GM12875 (cell line): ENCODE data around the gene STK10.

Experiments used
- H3K4me3 ChIP-seq: one replicate; pipeline ENCODE4 v1.5.1; 2011; ENCODE audit warnings: low read depth, low read length, control low read depth
- TF ChIP-seq, protein P1 (sequence below): IDR thresholded peaks from 2 replicates; pipeline ENCODE4 v1.5.1; 2011; ENCODE audit warnings: low read depth, mild to moderate bottlenecking, control low read depth, inconsistent platforms, low read length, moderate library complexity, borderline replicate concordance; ENCODE audit not compliant: insufficient read depth

The STK10 gene

GRCh38 chr5:172187118-172188032 is 649 bp downstream of the STK10 start:
- TF ChIP-seq, protein P1, sequence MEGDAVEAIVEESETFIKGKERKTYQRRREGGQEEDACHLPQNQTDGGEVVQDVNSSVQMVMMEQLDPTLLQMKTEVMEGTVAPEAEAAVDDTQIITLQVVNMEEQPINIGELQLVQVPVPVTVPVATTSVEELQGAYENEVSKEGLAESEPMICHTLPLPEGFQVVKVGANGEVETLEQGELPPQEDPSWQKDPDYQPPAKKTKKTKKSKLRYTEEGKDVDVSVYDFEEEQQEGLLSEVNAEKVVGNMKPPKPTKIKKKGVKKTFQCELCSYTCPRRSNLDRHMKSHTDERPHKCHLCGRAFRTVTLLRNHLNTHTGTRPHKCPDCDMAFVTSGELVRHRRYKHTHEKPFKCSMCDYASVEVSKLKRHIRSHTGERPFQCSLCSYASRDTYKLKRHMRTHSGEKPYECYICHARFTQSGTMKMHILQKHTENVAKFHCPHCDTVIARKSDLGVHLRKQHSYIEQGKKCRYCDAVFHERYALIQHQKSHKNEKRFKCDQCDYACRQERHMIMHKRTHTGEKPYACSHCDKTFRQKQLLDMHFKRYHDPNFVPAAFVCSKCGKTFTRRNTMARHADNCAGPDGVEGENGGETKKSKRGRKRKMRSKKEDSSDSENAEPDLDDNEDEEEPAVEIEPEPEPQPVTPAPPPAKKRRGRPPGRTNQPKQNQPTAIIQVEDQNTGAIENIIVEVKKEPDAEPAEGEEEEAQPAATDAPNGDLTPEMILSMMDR = 0 out of 2 replicates have a peak, but pooled peaks have one; percentile 3

GRCh38 chr5:172186114-172186695 is 1.8 kb downstream of the STK10 start:
- TF ChIP-seq, protein P1 = no peak
- H3K4me3 ChIP-seq = peak overlapping the region; percentile 86

More at GRCh38 chr5:172187118-172188032, 649 bp downstream of the STK10 start:
- peak overlapping the region; percentile 86 for H3K4me3 ChIP-seq

DNA sequence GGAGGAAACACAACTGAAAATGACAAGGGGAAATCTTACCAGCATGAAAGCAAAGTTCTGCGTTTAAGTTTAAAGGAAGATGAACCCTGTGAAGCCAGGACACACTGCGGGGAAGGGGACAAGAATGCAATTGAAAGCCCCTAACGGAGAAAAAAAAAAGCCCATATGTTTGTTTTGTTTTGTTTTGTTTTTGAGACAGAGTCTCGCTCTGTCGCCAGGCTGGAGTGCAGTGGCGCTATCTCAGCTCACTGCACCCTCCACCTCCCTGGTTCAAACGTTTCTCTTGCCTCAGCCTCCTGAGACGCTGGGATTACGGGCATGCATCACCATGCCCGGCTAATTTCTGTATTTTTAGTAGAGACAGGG is 2.9 kb downstream of the STK10 start:
- TF ChIP-seq, protein P1 = no peak
- H3K4me3 ChIP-seq = peak overlapping the region; percentile 86

GRCh38 chr5:172183881-172184280 is 4.1 kb downstream of the STK10 start:
- TF ChIP-seq, protein P1 = no peak
- H3K4me3 ChIP-seq = no peak overlapping the region

- TF ChIP-seq, protein P1 = no peak
These were observed 5.7 kb downstream of the STK10 start for GRCh38 chr5:172182291-172182690.

DNA sequence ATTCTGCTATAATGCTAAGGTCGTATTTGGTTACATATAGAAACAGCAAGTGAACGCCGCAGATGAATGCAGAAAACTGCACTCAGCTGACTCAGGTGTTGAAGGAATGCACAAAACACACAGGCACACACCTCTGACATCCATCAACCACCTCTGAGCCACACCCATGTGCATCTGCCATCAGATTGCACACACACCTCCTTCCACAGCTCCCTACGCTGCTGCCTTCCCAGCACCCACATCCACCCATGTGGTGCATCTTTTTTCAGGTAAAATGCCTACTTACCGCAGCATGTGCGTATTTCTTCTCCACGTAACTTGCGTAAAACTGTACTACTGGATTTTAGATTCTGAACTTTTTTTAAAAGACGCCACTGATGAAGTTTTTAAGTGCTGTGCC is 7.1 kb downstream of the STK10 start:
- H3K4me3 ChIP-seq = no peak overlapping the region
- TF ChIP-seq, protein P1 = no peak

More at GRCh38 chr5:172182291-172182690, 5.7 kb downstream of the STK10 start:
- H3K4me3 ChIP-seq = no peak overlapping the region
